GM12873 (cell line): ENCODE results near the gene AAR2.

Experiments used
- CTCF ChIP-seq: IDR thresholded peaks from 2 replicates; pipeline ENCODE4 v1.5.1; 2012; ENCODE audit warnings: low read depth, mild to moderate bottlenecking, moderate library complexity, low read length, control low read depth; ENCODE audit not compliant: insufficient read depth; ENCODE audit errors: missing control alignments

The AAR2 gene

DNA sequence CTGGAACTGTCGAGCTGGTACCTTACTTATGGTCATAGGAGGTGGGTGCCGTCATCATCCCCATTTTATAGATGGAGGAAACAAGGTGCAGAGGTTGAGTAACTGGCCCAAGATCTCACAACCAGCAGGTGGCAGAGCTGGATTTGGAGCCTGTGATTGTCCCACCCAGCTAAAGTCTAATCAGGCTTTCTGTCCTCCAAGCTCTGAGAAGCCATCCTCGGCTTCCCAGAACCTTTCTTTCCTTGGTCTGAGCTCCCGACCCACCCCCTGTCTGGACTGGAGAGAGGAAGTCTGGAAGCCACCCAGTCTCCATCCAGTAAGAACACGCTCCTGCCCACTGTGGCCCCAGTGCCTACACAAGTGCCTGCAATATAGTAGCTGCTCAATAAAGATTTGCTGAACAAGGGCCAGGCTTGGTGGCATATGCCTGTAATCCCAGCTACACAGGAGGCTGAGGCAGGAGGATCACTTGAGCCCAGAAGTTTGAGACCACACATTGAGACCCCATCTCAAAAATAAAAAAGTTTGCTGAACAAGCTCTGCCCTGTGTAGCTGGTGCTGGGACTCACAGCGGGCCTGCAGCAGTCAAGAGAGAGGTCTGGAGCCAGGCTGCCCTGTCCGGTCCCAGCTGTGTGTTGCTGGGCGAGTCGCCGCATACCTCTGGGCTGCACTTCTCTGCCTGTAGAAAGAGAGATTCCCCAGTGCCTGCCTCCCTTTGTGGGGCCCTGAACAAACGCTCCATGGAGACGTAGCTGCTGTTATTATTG is 37.3 kb downstream of the AAR2 start:
- TF ChIP-seq CTCF = peak; percentile 58

DNA sequence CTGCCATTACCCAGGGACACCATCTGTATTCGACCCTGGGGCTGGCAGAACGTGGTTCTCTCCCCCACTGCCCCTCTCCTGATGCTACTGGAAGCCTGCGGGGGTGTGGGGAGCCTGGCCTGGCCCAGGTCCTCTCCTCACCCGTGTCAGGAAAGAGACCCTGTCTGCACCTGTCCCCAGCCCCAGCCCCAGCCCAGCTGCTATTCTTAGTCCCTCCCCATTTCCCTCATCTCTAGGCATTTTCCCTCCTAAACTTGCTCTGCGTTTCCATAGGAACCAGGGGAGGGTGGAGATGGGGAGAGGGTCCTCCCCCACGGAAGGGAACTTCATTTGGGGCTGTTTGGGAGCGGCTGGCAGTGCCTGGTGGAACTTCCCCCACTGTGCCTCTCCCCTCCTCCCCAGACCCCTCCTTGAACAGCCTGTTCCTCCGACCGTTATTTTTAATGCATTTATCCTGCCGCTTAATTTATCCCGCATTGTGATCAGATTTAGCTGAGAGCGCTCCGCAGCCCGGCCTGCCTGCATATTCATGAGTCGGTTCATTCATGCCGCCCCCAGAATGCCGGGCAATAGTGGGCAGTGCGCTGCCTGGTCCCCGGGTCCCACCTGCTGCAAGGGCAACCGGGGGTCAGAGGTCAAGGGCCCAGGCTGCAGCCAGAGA is 38.0 kb downstream of the AAR2 start:
- TF ChIP-seq CTCF = no peak

DNA sequence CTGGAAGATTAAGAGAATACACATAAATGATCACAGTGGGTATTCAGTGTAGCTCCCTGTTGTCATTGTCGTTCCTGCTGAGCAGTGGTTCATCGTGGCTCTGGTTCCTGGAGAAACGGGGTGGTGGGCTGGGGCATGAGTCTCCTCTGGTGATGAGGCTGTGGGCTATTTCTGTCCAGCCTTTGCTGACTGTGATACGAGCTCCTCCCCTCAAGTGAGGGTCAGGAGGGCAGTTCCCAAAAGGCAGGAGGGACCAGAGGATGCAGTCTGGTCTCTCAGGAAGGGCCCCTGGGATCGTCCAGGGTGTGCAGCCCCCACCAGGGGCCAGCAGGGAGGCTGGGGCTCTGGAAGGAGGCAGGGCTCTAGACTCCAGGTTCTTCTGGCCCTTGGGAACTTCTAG is 38.7 kb downstream of the AAR2 start:
- TF ChIP-seq CTCF = no peak

GRCh38 chr20:36275441-36276189 is 39.3 kb downstream of the AAR2 start:
- no peak for TF ChIP-seq CTCF

DNA sequence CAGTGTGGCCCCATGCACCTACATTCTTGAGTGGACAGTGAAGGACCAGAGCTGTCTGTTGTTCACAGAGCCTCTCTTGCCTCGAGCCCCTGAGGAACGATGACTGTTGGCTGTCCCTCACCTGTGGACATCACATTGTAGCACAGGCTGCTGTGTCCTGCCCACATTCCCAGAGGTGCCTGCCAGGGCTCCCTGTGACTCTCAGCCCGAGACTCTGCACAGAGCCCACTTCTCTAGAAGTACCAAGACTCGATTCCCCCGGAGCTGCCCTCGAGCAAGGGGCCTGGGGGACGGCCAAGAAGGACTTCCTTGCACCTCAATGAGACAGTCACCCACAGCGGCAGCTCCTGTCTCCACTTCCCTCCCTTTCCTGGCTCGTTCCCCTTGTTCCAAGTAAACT is 41.3 kb downstream of the AAR2 start:
- no peak for TF ChIP-seq CTCF

- no peak for TF ChIP-seq CTCF
These were observed 43.1 kb downstream of the AAR2 start for GRCh38 chr20:36279362-36279761.

DNA sequence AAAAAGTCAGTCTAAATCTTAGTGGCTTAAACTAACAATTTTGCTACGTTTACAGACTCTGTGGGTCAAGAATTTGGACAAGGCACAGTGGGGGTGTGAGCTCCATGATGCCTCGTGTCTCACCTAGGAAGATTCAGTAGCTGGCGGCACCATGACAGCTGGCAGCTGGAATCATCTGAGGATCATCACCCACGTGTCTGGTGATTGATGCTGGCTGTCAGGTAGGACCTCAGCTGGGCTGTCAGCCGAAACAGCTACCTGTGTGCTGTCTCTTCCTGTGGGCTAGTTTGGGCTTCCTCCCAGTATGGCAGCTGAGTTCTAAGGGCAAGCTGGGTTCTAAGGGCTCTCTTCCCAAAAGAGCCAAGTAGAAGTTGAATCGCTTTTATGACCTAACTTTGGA is 43.5 kb downstream of the AAR2 start:
- TF ChIP-seq CTCF = no peak
